IMR-90 (cell line): ENCODE data around the gene RNF113A. TPM values are rescaled to one million over a fixed set of nuclear protein-coding genes. Genes with fewer than 3 reads are reported as not detected.
A peak's percentile ranks its signal among the peaks of the same experiment; 100 is the strongest.

Experiments
- ATAC-seq: fragments of 200-7000 bp; cut with Tn5 transposase; 2 replicates; pipeline ENCODE4 v1.9.1; 2020; ENCODE audit warnings: low read depth, mild to moderate bottlenecking, moderate library complexity
- BruUV-seq: library from RNA; stranded (reverse); fragments of 400-500 nt; replicated peaks from 2 replicates; lab custom pipeline; 2021; lab: Mats Ljungman, UMichigan
- CTCF ChIA-PET: fragments of 300-600 bp; formaldehyde crosslinking; extraction: SDS; loops from one replicate; lab custom pipeline; 2021; ENCODE audit warnings: antibody characterized with exemption; lab: Yijun Ruan, JAX
- POLR2A ChIA-PET: fragments of 300-600 bp; sonication (Branson Sonifier 250); formaldehyde crosslinking; loops from one replicate; lab custom pipeline; 2022; ENCODE audit warnings: antibody characterized with exemption; ENCODE audit not compliant: unreplicated experiment; lab: Charles Lee
- DNase-seq: peaks from one replicate; pipeline ENCODE4 v3.0.0; 2013
- H2AFZ ChIP-seq: replicated peaks from 2 replicates; pipeline ENCODE3; 2013; ENCODE audit warnings: low read length, mild to moderate bottlenecking; ENCODE audit not compliant: poor library complexity
- H2AK5ac ChIP-seq: 2 replicates; pipeline ENCODE4 v1.6.1; 2013; ENCODE audit warnings: low read depth, low read length, inconsistent platforms
- H2AK9ac ChIP-seq: replicated peaks from 2 replicates; pipeline ENCODE3; 2013; ENCODE audit warnings: mild to moderate bottlenecking, low read depth, low read length, moderate library complexity; ENCODE audit not compliant: poor library complexity
- H2BK120ac ChIP-seq: 2 replicates; pipeline ENCODE4 v1.6.1; 2013; ENCODE audit warnings: low read depth, low read length, inconsistent platforms
- H2BK15ac ChIP-seq: 3 replicates; pipeline ENCODE4 v1.6.1; 2013; ENCODE audit warnings: low read depth, low read length, inconsistent platforms
- H2BK20ac ChIP-seq: 2 replicates; pipeline ENCODE4 v1.6.1; 2013; ENCODE audit warnings: low read depth, mild to moderate bottlenecking, inconsistent platforms, low read length, moderate library complexity
- H2BK5ac ChIP-seq: 2 replicates; pipeline ENCODE4 v1.6.1; 2013; ENCODE audit warnings: mild to moderate bottlenecking, low read depth, low read length, inconsistent platforms; ENCODE audit not compliant: poor library complexity, severe bottlenecking
- H3K14ac ChIP-seq: replicated peaks from 2 replicates; pipeline ENCODE4 v1.6.1; 2013; ENCODE audit warnings: low read depth, low read length, inconsistent platforms
- H3K18ac ChIP-seq: 2 replicates; pipeline ENCODE4 v1.6.1; 2013; ENCODE audit warnings: low read depth, low read length, control low read depth
- H3K23ac ChIP-seq: 2 replicates; pipeline ENCODE4 v1.6.1; 2013; ENCODE audit warnings: low read depth, low read length, inconsistent platforms
- H3K27ac ChIP-seq: 2 replicates; pipeline ENCODE4 v1.5.1; 2013; ENCODE audit warnings: mild to moderate bottlenecking, control low read depth, low read length; ENCODE audit not compliant: insufficient read depth
- H3K27me3 ChIP-seq: 2 replicates; pipeline ENCODE4 v1.6.1; 2013; ENCODE audit warnings: low read length; ENCODE audit not compliant: control insufficient read depth, insufficient read depth
- H3K36me3 ChIP-seq: 2 replicates; pipeline ENCODE4 v1.6.1; 2013; ENCODE audit warnings: low read length, mixed read lengths; ENCODE audit not compliant: control insufficient read depth, insufficient read depth
- H3K4ac ChIP-seq: 2 replicates; pipeline ENCODE4 v1.6.1; 2013; ENCODE audit warnings: low read depth, low read length, inconsistent platforms
- H3K4me1 ChIP-seq: 2 replicates; pipeline ENCODE4 v1.6.1; 2013; ENCODE audit warnings: low read length, mixed read lengths; ENCODE audit not compliant: control insufficient read depth, insufficient read depth
- H3K4me2 ChIP-seq: 2 replicates; pipeline ENCODE4 v1.6.1; 2013; ENCODE audit warnings: low read depth, mild to moderate bottlenecking, control low read depth, low read length, moderate library complexity
- H3K4me3 ChIP-seq: 2 replicates; pipeline ENCODE4 v1.5.1; 2013; ENCODE audit warnings: low read depth, mild to moderate bottlenecking, control low read depth, low read length, moderate library complexity; ENCODE audit not compliant: insufficient read depth
- H3K56ac ChIP-seq: 2 replicates; pipeline ENCODE4 v1.6.1; 2013; ENCODE audit warnings: low read length, inconsistent platforms; ENCODE audit not compliant: insufficient read depth; ENCODE audit errors: extremely low read depth
- H3K79me1 ChIP-seq, 2 experiments: 2 replicates each; pipeline ENCODE4 v1.6.1; 2013; ENCODE audit warnings: low read length in 2 of 2, inconsistent platforms in 1 of 2, low read depth in 1 of 2
- H3K9ac ChIP-seq: 2 replicates; pipeline ENCODE4 v1.6.1; 2013; ENCODE audit warnings: low read depth, low read length, control low read depth
- H3K9me1 ChIP-seq: 2 replicates; pipeline ENCODE4 v1.6.1; 2013; ENCODE audit warnings: low read length, inconsistent platforms; ENCODE audit not compliant: insufficient read depth
- H3K9me3 ChIP-seq: 2 replicates; pipeline ENCODE4 v1.6.1; 2013; ENCODE audit warnings: low read length; ENCODE audit not compliant: control insufficient read depth, insufficient read depth
- H4K20me1 ChIP-seq: 2 replicates; pipeline ENCODE4 v1.6.1; 2013; ENCODE audit warnings: low read length, inconsistent platforms; ENCODE audit not compliant: insufficient read depth
- H4K5ac ChIP-seq: 2 replicates; pipeline ENCODE4 v1.6.1; 2013; ENCODE audit warnings: mild to moderate bottlenecking, low read depth, low read length, control low read depth
- H4K8ac ChIP-seq, 2 experiments: 2 replicates each; pipeline ENCODE4 v1.6.1; 2013; ENCODE audit warnings: low read depth in 2 of 2, low read length in 2 of 2, control low read depth in 1 of 2, inconsistent platforms in 1 of 2
- H4K91ac ChIP-seq: 2 replicates; pipeline ENCODE4 v1.6.1; 2013; ENCODE audit warnings: low read depth, low read length, inconsistent platforms; ENCODE audit not compliant: insufficient read depth
- BHLHE40 ChIP-seq: fragments of 150-350 bp; IDR thresholded peaks from 2 replicates; pipeline ENCODE4 v1.6.1; 2016; ENCODE audit warnings: mild to moderate bottlenecking, low read depth, low read length
- CEBPB ChIP-seq: IDR thresholded peaks from 2 replicates; pipeline ENCODE4 v1.6.1; 2012; ENCODE audit warnings: low read depth, low read length, improper control_type of control experiment
- CHD1 ChIP-seq: IDR thresholded peaks from 2 replicates; pipeline ENCODE4 v1.6.1; 2012; ENCODE audit warnings: low read depth, low read length, improper control_type of control experiment
- FOS ChIP-seq: fragments of 150-350 bp; IDR thresholded peaks from 2 replicates; pipeline ENCODE4 v1.6.1; 2016; ENCODE audit warnings: low read depth, low read length
- MAFK ChIP-seq: IDR thresholded peaks from 2 replicates; pipeline ENCODE4 v1.6.1; 2012; ENCODE audit warnings: low read depth, low read length, improper control_type of control experiment
- MAZ ChIP-seq: IDR thresholded peaks from 2 replicates; pipeline ENCODE4 v1.6.1; 2012; ENCODE audit warnings: low read depth, mild to moderate bottlenecking, low read length, improper control_type of control experiment, moderate library complexity, borderline replicate concordance
- MXI1 ChIP-seq: IDR thresholded peaks from 2 replicates; pipeline ENCODE4 v1.6.1; 2012; ENCODE audit warnings: low read depth, mild to moderate bottlenecking, low read length, moderate library complexity, borderline replicate concordance
- NFE2L2 ChIP-seq: fragments of 150-350 bp; IDR thresholded peaks from 2 replicates; pipeline ENCODE4 v1.6.1; 2016; ENCODE audit warnings: low read depth, mild to moderate bottlenecking, low read length
- POLR2A ChIP-seq: IDR thresholded peaks from 2 replicates; pipeline ENCODE4 v1.6.1; 2012; ENCODE audit warnings: mild to moderate bottlenecking, low read depth, low read length
- RAD21 ChIP-seq: IDR thresholded peaks from 2 replicates; pipeline ENCODE4 v1.6.1; 2012; ENCODE audit warnings: low read length, improper control_type of control experiment
- RFX5 ChIP-seq: IDR thresholded peaks from 2 replicates; pipeline ENCODE4 v1.8.0; 2012; ENCODE audit warnings: low read depth, mild to moderate bottlenecking, low read length, moderate library complexity
- SMC3 ChIP-seq: fragments of 150-350 bp; IDR thresholded peaks from 2 replicates; pipeline ENCODE4 v1.6.1; 2016; ENCODE audit warnings: low read depth, mild to moderate bottlenecking, antibody characterized with exemption, low read length, moderate library complexity
- WGBS, 2 experiments: methylation state at CpG; one replicate each; pipeline versions ENCODE4 v1.1.5 to v1.1.7; 2013; ENCODE audit warnings: missing lambda C conversion rate in 2 of 2; ENCODE audit not compliant: insufficient read length in 1 of 2; ENCODE audit errors: extremely low coverage in 2 of 2; 5-methylcytosine and 5-hydroxymethylcytosine counted together
- dilution Hi-C: fragments of 300-500 bp; cut with HindIII; formaldehyde crosslinking; loops from one replicate; pipeline ENCODE4 v1.14.3; 2018; ENCODE audit warnings: low sequenced_read_pairs; ENCODE audit not compliant: unreplicated experiment
- in situ Hi-C: fragments of 300-500 bp; cut with MboI; formaldehyde crosslinking; loops from 3 replicates; pipeline ENCODE4 v1.14.3; 2019; ENCODE audit warnings: low sequenced_read_pairs, inconsistent platforms, mixed read lengths
- intact Hi-C: fragments of 100-400 bp; cut with micrococcal nuclease; formaldehyde crosslinking; loops from 2 replicates; pipeline ENCODE4 v1.10.0; 2022
- polyA plus RNA-seq, 3 experiments: library from polyadenylated mRNA; depleted of rRNA; stranded (reverse); fragments of >200 nt; gene quantifications; 2 replicates each; pipeline ENCODE4 v1.2.3, GENCODE V29; 2012; ENCODE audit warnings: low replicate concordance in 1 of 3
- total RNA-seq: library from RNA; depleted of rRNA; stranded (reverse); fragments of >200 nt; gene quantifications from 2 replicates; pipeline ENCODE4 v1.2.3, GENCODE V29; 2012
- TF ChIP-seq, protein P1 (sequence below): conservative IDR thresholded peaks from 2 replicates; pipeline ENCODE4 v1.5.1; 2012; ENCODE audit warnings: mild to moderate bottlenecking, low read depth, low read length, improper control_type of control experiment
- TF ChIP-seq, protein P2 (sequence below): fragments of 150-350 bp; IDR thresholded peaks from 2 replicates; pipeline ENCODE4 v1.6.1; 2017; ENCODE audit warnings: mild to moderate bottlenecking, antibody characterized with exemption, low read length, low read depth
- TF ChIP-seq, protein P3 (sequence below): fragments of 150-350 bp; IDR thresholded peaks from 2 replicates; pipeline ENCODE4 v1.6.1; 2016; ENCODE audit warnings: low read depth, mild to moderate bottlenecking, low read length, moderate library complexity, borderline replicate concordance

RNF113A gene
- total and polyA plus RNA-seq, 2 of the 4 experiments (the other 2 are of a cell fraction), result 16.5 to 17.0 TPM

DNA sequence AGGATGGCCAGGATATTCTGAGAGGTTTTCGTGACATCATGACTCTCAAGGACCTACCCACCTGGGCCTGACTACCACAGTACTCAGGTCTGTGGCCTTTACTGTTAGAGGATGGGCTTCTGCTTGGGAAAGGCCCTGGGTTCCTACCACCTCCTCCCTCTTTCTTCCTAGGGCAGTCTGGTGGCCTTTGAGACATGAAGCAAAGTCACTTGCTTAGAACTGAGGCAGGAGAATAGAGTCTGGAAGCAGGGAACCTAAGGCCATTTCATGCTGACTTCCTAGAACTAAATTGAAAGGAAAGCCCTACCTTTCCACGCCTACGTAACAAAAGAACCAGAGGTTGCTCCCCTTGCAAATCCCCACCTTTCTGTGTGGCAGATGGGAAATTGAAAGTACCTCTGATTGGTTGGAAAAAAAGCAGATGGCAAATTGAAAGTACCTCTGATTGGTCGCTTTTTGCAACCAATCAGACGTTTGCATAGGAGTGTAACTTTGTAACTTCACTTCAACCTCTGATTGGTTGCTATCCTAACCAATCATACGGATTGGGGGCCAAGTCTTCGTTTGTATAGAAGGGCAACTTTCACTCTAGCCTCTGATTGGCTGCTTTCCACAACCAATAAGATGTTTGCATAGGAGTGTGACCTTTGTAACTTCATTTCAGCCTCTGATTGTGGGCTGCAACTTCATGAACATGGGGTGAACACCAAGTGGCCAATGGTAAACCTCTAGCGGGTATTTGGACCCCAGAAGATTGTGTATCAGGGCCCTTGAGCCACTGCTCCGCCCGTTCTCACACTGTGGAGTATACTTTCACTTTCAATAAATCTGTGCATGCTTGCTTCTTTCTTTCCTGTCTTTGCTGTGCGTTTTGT, 14.3 kb upstream of the RNF113A start:
- H4K20me1 ChIP-seq, result no peaks in the 10 kb centered on the region
- no peak overlapping the region for H3K27ac ChIP-seq
- no peaks in the 10 kb centered on the region for H3K9me3 ChIP-seq
- H2BK120ac ChIP-seq, result no peak overlapping the region
- H3K23ac ChIP-seq, result no peak overlapping the region
- no peak overlapping the region for H3K4ac ChIP-seq
- dilution Hi-C loops, result no loop called here
- no TSS peak for BruUV-seq
- intact Hi-C loops, result loop anchor here (10.0 kb wide), 1 partner anchor 371 kb away; no protein-coding TSS in a partner anchor
- POLR2A ChIA-PET, result no interaction called here
- no peak overlapping the region for H3K18ac ChIP-seq
- no peak overlapping the region for H2AK9ac ChIP-seq
- no peak overlapping the region for H2BK20ac ChIP-seq
- H3K4me3 ChIP-seq, result no peak overlapping the region
- no peak overlapping the region for H2BK5ac ChIP-seq
- H4K5ac ChIP-seq, result no peak overlapping the region
- H3K4me2 ChIP-seq, result no peak overlapping the region
- in situ Hi-C loops, result no loop called here
- H3K9ac ChIP-seq, result no peak overlapping the region
- no peaks in the 10 kb centered on the region for H3K9me1 ChIP-seq
- no peak overlapping the region for H3K14ac ChIP-seq
- H3K36me3 ChIP-seq, result no peaks in the 10 kb centered on the region
- no peaks in the 10 kb centered on the region for H3K79me1 ChIP-seq
- no peak overlapping the region for H2BK15ac ChIP-seq
- no peaks in the 10 kb centered on the region for H3K4me1 ChIP-seq
- H3K27me3 ChIP-seq, result no peaks in the 10 kb centered on the region
- no peak overlapping the region for H3K56ac ChIP-seq
- no peak overlapping the region for H4K91ac ChIP-seq
- H2AFZ ChIP-seq, result peak overlapping the region; percentile 24
- peak; percentile 13 for DNase-seq
- no peak overlapping the region for H4K8ac ChIP-seq
- 67% methylated on average over 1 of the region's 11 CpGs; no CpG with 5 or more reads in 1 of the 2 experiments for WGBS, 2 experiments
- H2AK5ac ChIP-seq, result no peak overlapping the region
- CTCF ChIA-PET, result no interaction called here
- ATAC-seq, result no peak
- no peak for TF ChIP-seq SMC3
- TF ChIP-seq POLR2A, result no peak
- no peak for TF ChIP-seq CEBPB
- TF ChIP-seq MXI1, result no peak
- no peak for TF ChIP-seq BHLHE40
- TF ChIP-seq RAD21, result no peak
- TF ChIP-seq, protein P1, sequence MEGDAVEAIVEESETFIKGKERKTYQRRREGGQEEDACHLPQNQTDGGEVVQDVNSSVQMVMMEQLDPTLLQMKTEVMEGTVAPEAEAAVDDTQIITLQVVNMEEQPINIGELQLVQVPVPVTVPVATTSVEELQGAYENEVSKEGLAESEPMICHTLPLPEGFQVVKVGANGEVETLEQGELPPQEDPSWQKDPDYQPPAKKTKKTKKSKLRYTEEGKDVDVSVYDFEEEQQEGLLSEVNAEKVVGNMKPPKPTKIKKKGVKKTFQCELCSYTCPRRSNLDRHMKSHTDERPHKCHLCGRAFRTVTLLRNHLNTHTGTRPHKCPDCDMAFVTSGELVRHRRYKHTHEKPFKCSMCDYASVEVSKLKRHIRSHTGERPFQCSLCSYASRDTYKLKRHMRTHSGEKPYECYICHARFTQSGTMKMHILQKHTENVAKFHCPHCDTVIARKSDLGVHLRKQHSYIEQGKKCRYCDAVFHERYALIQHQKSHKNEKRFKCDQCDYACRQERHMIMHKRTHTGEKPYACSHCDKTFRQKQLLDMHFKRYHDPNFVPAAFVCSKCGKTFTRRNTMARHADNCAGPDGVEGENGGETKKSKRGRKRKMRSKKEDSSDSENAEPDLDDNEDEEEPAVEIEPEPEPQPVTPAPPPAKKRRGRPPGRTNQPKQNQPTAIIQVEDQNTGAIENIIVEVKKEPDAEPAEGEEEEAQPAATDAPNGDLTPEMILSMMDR, result no peak
- TF ChIP-seq RFX5, result no peak
- no peak for TF ChIP-seq MAFK
- TF ChIP-seq NFE2L2, result no peak
- TF ChIP-seq MAZ, result no peak
- TF ChIP-seq FOS, result no peak
- TF ChIP-seq, protein P2, sequence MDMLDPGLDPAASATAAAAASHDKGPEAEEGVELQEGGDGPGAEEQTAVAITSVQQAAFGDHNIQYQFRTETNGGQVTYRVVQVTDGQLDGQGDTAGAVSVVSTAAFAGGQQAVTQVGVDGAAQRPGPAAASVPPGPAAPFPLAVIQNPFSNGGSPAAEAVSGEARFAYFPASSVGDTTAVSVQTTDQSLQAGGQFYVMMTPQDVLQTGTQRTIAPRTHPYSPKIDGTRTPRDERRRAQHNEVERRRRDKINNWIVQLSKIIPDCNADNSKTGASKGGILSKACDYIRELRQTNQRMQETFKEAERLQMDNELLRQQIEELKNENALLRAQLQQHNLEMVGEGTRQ, result no peak
- no peak for TF ChIP-seq CHD1
- TF ChIP-seq, protein P3, sequence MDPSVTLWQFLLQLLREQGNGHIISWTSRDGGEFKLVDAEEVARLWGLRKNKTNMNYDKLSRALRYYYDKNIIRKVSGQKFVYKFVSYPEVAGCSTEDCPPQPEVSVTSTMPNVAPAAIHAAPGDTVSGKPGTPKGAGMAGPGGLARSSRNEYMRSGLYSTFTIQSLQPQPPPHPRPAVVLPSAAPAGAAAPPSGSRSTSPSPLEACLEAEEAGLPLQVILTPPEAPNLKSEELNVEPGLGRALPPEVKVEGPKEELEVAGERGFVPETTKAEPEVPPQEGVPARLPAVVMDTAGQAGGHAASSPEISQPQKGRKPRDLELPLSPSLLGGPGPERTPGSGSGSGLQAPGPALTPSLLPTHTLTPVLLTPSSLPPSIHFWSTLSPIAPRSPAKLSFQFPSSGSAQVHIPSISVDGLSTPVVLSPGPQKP, result no peak
